ENCODE results near the gene RPUSD4. TPM values are rescaled to one million over a fixed set of nuclear protein-coding genes. Genes with fewer than 3 reads are reported as not detected.

Gene RPUSD4
- total RNA-seq, 4 donors from 2014 or later = 11.7 to 35.3 (median 23.6) TPM

DNA sequence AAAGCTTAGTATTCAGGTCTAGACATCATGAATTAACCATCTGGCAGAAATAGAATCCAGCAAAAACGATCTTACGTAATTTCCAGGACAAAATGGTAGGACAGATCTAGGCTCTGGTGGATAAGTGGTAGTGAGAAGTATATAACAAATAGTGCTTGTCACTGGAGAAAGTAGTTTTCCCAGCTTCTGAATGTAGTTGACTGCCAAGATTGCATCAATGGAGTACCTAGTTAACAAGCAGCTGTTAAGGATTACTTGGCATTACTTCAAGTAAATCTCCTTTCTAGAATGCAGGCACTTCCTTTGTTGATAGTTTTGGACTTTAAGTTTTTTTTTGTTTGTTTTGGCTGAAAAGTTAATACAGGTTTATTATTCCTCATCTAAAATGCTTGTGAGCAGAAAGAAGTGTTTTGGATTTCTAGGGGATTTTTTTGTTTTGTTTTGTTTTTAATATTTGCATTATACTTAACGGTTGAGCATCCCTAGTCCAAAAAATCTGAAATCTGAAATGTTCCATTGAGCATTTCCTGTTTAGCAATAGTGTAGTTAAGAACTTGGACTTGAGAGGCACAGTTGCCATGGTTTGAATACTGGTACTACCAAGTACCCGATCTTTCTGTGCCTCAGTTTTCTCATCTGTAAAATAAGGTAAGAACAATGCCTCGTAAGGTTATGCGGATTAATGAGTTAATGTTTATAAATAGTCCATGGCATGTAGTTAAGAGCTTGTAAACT, 20.4 kb upstream of the RPUSD4 start:
- TF ChIP-seq, protein P1, sequence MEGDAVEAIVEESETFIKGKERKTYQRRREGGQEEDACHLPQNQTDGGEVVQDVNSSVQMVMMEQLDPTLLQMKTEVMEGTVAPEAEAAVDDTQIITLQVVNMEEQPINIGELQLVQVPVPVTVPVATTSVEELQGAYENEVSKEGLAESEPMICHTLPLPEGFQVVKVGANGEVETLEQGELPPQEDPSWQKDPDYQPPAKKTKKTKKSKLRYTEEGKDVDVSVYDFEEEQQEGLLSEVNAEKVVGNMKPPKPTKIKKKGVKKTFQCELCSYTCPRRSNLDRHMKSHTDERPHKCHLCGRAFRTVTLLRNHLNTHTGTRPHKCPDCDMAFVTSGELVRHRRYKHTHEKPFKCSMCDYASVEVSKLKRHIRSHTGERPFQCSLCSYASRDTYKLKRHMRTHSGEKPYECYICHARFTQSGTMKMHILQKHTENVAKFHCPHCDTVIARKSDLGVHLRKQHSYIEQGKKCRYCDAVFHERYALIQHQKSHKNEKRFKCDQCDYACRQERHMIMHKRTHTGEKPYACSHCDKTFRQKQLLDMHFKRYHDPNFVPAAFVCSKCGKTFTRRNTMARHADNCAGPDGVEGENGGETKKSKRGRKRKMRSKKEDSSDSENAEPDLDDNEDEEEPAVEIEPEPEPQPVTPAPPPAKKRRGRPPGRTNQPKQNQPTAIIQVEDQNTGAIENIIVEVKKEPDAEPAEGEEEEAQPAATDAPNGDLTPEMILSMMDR (IDR thresholded peaks at IDR 0.05) = no peak
- no peak for TF ChIP-seq POLR2A (IDR thresholded peaks at IDR 0.05)
- Histone ChIP-seq H3K4me1 (peaks cover 0 to 13% (median 0%) of the 10 kb centered on the region in 4 donors), H3K27me3 (no peaks in the 10 kb centered on the region), H3K27ac (no peak overlapping the region), H3K36me3 (peaks cover 0 to 23% (median 0%) of the 10 kb centered on the region in 3 donors), H3K4me3 (no peak overlapping the region), H3K9me3 (no peaks in the 10 kb centered on the region)
- no peak for DNase-seq

DNA sequence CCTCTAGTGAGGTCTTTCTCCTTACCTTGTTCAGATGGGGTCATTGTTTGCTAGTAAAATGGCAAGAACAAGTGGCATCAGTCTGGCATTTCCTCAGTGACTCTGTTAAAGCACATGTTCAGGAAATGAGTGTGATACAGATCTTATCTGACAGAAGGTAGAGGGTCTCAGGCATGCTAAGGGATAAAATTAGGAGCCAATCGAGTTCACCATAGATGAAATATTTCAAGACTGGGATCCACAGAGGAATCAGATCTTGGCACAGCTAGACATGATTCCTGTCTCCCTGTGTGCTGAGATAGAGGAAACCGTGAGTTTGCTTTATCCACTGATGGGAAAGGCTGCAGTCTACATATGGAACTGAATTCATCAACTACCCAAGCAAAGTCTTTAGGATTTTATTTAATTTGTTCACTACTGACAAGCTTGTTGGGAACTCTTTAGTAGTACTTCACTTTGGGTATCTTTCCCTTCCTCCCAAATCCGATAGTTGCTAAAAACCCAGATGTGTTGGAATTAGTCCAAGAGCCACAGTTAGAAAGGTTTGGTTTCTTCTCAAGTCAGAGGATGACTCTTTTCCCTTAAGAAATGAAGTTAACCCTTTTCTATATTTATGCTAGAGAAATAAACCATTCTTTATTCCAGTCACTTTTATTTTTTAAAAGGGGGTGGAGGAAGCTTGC, 18.5 kb upstream of the RPUSD4 start:
- no peaks in the 10 kb centered on the region for H3K27me3 ChIP-seq
- H3K9me3 ChIP-seq = no peaks in the 10 kb centered on the region
- TF ChIP-seq, protein P1 (IDR thresholded peaks at IDR 0.05) = no peak

DNA sequence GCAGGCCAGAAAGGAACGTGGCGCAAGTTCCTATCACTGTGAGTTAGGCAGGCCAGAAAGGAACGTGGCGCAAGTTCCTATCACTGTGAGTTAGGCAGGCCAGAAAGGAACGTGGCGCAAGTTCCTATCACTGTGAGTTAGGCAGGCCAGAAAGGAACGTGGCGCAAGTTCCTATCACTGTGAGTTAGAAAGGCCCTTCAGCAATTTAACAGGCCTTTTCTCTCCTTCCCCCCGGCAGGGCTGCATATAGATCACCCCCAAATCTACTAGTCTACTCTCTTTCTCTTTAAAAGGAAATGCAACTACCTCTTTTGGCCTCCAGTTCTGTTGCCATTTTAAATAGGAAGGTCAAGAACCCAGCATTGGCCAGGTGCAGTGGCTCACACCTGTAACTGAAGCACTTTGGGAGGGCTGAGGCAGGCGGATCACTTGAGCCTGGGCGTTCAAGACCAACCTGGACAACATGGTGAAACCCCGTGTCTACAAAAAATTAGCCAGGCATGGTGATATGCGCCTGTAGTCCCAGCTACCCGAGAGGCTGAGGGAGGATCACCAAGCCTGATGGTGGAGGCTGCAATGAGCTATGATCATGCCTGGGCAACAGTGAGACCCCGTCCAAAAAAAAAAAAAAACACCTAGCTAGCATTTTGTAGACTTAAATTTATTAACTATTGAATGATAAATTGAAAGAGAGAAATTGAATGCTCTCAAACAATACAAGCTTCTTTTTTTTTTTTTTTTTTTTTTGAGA, 15.1 kb upstream of the RPUSD4 start:
- TF ChIP-seq POLR2A (IDR thresholded peaks at IDR 0.05) = no peak
- TF ChIP-seq, protein P1 (IDR thresholded peaks at IDR 0.05) = no peak
- DNase-seq = no peak
- Histone ChIP-seq H3K4me3 (no peak overlapping the region), H3K27ac (no peak overlapping the region), H3K27me3 (no peaks in the 10 kb centered on the region), H3K9me3 (no peaks in the 10 kb centered on the region), H3K4me1 (peaks cover 0 to 6% (median 0%) of the 10 kb centered on the region in 4 donors), H3K36me3 (peaks cover 0 to 5% (median 0%) of the 10 kb centered on the region in 3 donors)

More for the DNA sequence above, 18.5 kb upstream of the RPUSD4 start:
- Histone ChIP-seq H3K4me1 (peaks cover 0 to 13% (median 0%) of the 10 kb centered on the region in 4 donors), H3K27ac (no peak overlapping the region), H3K4me3 (no peak overlapping the region), H3K36me3 (peaks cover 0 to 11% (median 0%) of the 10 kb centered on the region in 3 donors)
- DNase-seq = no peak

DNA sequence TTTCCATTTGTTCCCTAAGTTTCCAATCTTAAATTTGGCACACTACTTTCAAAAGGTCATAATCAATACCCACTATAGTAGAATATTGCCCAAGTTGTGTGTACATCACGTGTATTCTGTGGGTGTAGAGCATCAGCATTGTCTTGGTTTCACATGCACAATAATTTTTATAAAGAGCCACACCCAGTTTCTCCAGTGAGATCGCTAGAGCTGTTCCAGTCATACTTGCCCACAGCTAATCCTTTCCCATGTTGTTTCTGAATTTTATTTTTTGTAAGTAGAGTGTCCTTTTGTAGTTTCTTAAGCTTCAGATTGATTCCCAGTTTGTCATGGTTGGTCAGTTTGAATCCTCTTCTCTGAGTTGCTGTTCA, 13.8 kb upstream of the RPUSD4 start:
- Histone ChIP-seq H3K9me3 (no peaks in the 10 kb centered on the region), H3K36me3 (peaks cover 0 to 5% (median 0%) of the 10 kb centered on the region in 3 donors), H3K4me1 (no peaks in the 10 kb centered on the region), H3K27ac (no peak overlapping the region), H3K4me3 (no peak overlapping the region), H3K27me3 (no peaks in the 10 kb centered on the region)
- no peak for DNase-seq
- TF ChIP-seq POLR2A (IDR thresholded peaks at IDR 0.05) = no peak
- TF ChIP-seq, protein P1 (IDR thresholded peaks at IDR 0.05) = no peak

DNA sequence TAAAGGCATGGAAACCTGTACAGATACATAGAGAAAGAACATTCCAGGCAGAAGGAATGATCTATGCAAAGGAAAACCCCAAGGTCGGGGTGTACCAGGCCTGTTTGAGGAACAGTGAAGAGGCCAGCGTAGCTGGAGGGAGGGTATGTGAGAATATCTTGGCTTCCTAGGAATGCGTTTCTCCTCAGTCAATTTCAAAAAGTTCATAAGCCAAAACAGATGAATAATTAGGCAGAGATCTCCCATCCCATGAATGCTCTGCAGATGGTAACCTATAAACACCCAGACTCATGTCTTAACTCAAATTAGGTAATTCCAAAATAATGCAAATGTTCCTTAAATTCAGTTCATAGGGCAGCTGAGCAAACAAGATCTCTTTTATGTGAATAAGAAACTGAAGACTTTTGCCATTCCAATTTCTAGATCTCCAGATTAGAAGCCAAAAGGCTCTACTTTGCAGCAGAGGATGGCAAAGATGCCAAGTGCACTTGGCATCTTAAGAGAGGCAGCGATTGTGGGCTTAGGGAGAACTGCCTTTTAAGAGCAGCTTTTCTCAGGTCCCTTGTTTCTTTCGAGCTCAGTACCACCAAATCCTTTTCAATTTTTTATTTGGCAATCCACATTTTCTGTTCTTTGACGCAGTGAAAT, 13.3 kb upstream of the RPUSD4 start:
- H3K4me3 ChIP-seq = no peak overlapping the region
- no peak overlapping the region for H3K27ac ChIP-seq
- H3K36me3 ChIP-seq = peaks cover 0 to under 1% (median 0%) of the 10 kb centered on the region in 3 donors
- DNase-seq = no peak
- H3K9me3 ChIP-seq = no peaks in the 10 kb centered on the region
- no peak for TF ChIP-seq POLR2A (IDR thresholded peaks at IDR 0.05)
- TF ChIP-seq, protein P1 (IDR thresholded peaks at IDR 0.05) = no peak
- peaks cover 0 to 3% (median 0%) of the 10 kb centered on the region in 4 donors for H3K4me1 ChIP-seq
- H3K27me3 ChIP-seq = no peaks in the 10 kb centered on the region
